ENCODE measurements around the gene NACC2. TPM values are rescaled to one million over a fixed set of nuclear protein-coding genes. Genes with fewer than 3 reads are reported as not detected.
A peak's percentile ranks its signal among the peaks of the same experiment; 100 is the strongest.

Gene NACC2
- polyA plus RNA-seq, 3 donors = 8.1 to 32.4 (median 8.7) TPM

DNA sequence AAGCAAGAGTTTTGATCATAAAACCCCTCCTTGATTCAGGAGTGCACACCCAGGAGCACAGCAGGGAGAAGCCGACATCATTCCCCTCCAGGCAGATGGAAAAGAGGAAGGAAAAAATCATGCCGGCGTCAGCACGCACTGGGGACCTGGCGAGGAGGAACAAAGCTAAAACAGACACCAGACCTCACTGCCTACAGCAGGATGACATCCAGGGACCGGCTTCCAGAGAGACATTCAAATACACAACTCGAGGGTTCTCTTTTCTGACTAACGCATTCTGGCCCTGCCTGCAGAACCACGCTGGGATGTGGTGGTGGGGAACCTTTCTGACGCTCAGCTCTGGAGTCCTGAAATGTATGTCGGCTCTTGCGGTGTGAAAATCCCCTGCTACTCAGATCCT, 136.6 kb downstream of the NACC2 start:
- no peaks in the 10 kb centered on the region for H3K9me3 ChIP-seq (replicated peaks in 1 of 2; ENCODE audit: control insufficient read depth in 1 of 2, insufficient read depth in 1 of 2, low read length in 2 of 2)
- H3K36me3 ChIP-seq (replicated peaks in 1 of 2; ENCODE audit: control insufficient read depth in 1 of 2, insufficient read depth in 2 of 2, low read length in 2 of 2) = peaks cover 14 to 20% of the 10 kb centered on the region in 2 donors
- Mint-ChIP-seq H3K36me3 (peaks cover 17 to 36% of the 10 kb centered on the region in 2 donors), H3K27ac (peak overlapping the region; percentile 40 to 85 (median 77)), H3K9me3 (no peaks in the 10 kb centered on the region), H3K4me1 (peaks cover 44% of the 10 kb centered on the region), H3K4me3 (peak overlapping the region; percentile 18 to 57), H3K27me3 (ENCODE audit: low read depth in 3 of 3) (peaks cover 0 to 5% (median 2%) of the 10 kb centered on the region in 3 donors)
- peak overlapping the region; percentile 48 for H3K4me2 ChIP-seq (replicated peaks; ENCODE audit: extremely low read depth, low read length, poor library complexity, severe bottlenecking)
- H3K4me3 ChIP-seq (replicated peaks in 1 of 3; ENCODE audit: low read depth in 2 of 3, low read length in 3 of 3) = peak overlapping the region in 1 of 3 experiments; percentile 38
- peak; percentile 62 to 77 (median 68) for DNase-seq
- intact Hi-C loops (cut with micrococcal nuclease) = loop anchor here in 1 of 2 donors (10.0 kb wide), 1 partner anchor 746 kb away; no protein-coding TSS in a partner anchor
- TF ChIP-seq, protein P1, sequence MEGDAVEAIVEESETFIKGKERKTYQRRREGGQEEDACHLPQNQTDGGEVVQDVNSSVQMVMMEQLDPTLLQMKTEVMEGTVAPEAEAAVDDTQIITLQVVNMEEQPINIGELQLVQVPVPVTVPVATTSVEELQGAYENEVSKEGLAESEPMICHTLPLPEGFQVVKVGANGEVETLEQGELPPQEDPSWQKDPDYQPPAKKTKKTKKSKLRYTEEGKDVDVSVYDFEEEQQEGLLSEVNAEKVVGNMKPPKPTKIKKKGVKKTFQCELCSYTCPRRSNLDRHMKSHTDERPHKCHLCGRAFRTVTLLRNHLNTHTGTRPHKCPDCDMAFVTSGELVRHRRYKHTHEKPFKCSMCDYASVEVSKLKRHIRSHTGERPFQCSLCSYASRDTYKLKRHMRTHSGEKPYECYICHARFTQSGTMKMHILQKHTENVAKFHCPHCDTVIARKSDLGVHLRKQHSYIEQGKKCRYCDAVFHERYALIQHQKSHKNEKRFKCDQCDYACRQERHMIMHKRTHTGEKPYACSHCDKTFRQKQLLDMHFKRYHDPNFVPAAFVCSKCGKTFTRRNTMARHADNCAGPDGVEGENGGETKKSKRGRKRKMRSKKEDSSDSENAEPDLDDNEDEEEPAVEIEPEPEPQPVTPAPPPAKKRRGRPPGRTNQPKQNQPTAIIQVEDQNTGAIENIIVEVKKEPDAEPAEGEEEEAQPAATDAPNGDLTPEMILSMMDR (IDR thresholded peaks at IDR 0.05) = no peak
- H4K20me1 ChIP-seq (ENCODE audit: insufficient read depth, low read length) = peaks cover 61% of the 10 kb centered on the region
- peaks cover 45 to 49% of the 10 kb centered on the region in 2 donors for H3K4me1 ChIP-seq (ENCODE audit: control insufficient read depth in 1 of 2, insufficient read depth in 2 of 2, low read length in 2 of 2)
- WGBS (ENCODE audit: insufficient coverage) = 0% methylated on average over 4 of the region's 12 CpGs
- H3K27ac ChIP-seq (ENCODE audit: low read depth in 1 of 2, low read length in 2 of 2) = peak overlapping the region; percentile 41 to 59
- no peak overlapping the region for H3K9ac ChIP-seq (ENCODE audit: insufficient read depth, low read length, poor library complexity, severe bottlenecking)
- H3K79me2 ChIP-seq (ENCODE audit: insufficient read depth, low read length) = peaks cover 56% of the 10 kb centered on the region
- no peaks in the 10 kb centered on the region for H3K27me3 ChIP-seq (ENCODE audit: control insufficient read depth in 2 of 2, insufficient read depth in 2 of 2, low read length in 2 of 2)
- no peak overlapping the region for H2AFZ ChIP-seq (ENCODE audit: insufficient read depth, low read depth, low read length, poor library complexity, severe bottlenecking)

DNA sequence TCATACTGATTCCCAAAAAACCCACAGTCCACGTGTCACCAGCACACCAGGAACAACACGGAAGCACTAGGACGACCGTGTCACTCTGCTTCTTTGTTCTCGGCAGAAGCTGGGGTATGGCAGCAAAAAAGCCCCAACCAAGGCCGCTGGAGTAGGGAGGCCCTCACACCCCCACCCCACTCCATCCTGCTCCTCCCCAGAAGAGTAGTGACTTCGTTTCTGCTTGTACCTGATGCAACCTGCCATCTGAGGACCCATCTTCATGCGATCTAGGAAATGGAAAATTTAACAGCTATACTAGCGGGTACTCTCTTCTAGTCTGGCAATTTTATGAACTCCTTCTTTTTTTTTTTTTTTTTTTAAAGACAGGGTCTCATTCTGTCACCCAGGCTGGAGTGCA, 137.7 kb downstream of the NACC2 start:
- no peaks in the 10 kb centered on the region for H3K9me3 ChIP-seq (replicated peaks in 1 of 2; ENCODE audit: control insufficient read depth in 1 of 2, insufficient read depth in 1 of 2, low read length in 2 of 2)
- H3K27me3 ChIP-seq (ENCODE audit: control insufficient read depth in 2 of 2, insufficient read depth in 2 of 2, low read length in 2 of 2) = no peaks in the 10 kb centered on the region
- peaks cover 25 to 47% of the 10 kb centered on the region in 2 donors for H3K36me3 Mint-ChIP-seq
- peaks cover 34% of the 10 kb centered on the region for H3K4me1 Mint-ChIP-seq
- H3K4me3 ChIP-seq (replicated peaks in 1 of 3; ENCODE audit: low read depth in 2 of 3, low read length in 3 of 3) = no peak overlapping the region
- no peak overlapping the region for H3K4me2 ChIP-seq (replicated peaks; ENCODE audit: extremely low read depth, low read length, poor library complexity, severe bottlenecking)
- DNase-seq = no peak
- WGBS (ENCODE audit: insufficient coverage) = 100% methylated on average over 6 of the region's 9 CpGs
- TF ChIP-seq, protein P1 (IDR thresholded peaks at IDR 0.05) = no peak
- no peaks in the 10 kb centered on the region for H3K9me3 Mint-ChIP-seq
- peaks cover 61% of the 10 kb centered on the region for H4K20me1 ChIP-seq (ENCODE audit: insufficient read depth, low read length)
- no peak overlapping the region for H3K4me3 Mint-ChIP-seq
- intact Hi-C loops (cut with micrococcal nuclease) = loop anchor here in 1 of 2 donors (10.0 kb wide), 1 partner anchor 747 kb away; no protein-coding TSS in a partner anchor
- H3K27ac ChIP-seq (ENCODE audit: low read depth in 1 of 2, low read length in 2 of 2) = no peak overlapping the region
- H3K36me3 ChIP-seq (replicated peaks in 1 of 2; ENCODE audit: control insufficient read depth in 1 of 2, insufficient read depth in 2 of 2, low read length in 2 of 2) = peaks cover 24 to 30% of the 10 kb centered on the region in 2 donors
- peak overlapping the region in 1 of 7 donors; percentile 2 for H3K27ac Mint-ChIP-seq
- no peak overlapping the region for H2AFZ ChIP-seq (ENCODE audit: insufficient read depth, low read depth, low read length, poor library complexity, severe bottlenecking)
- H3K79me2 ChIP-seq (ENCODE audit: insufficient read depth, low read length) = peaks cover 56% of the 10 kb centered on the region
- H3K9ac ChIP-seq (ENCODE audit: insufficient read depth, low read length, poor library complexity, severe bottlenecking) = no peak overlapping the region
- peaks cover 0 to 2% (median 1%) of the 10 kb centered on the region in 3 donors for H3K27me3 Mint-ChIP-seq (ENCODE audit: low read depth in 3 of 3)
- H3K4me1 ChIP-seq (ENCODE audit: control insufficient read depth in 1 of 2, insufficient read depth in 2 of 2, low read length in 2 of 2) = peaks cover 34 to 39% of the 10 kb centered on the region in 2 donors

Measured in CD14-positive monocyte (primary cell).